Hematopoietic multipotent progenitor cell treated with erythropoietin and hydrocortisone succinate and interleukin-3 and kit ligand, for 15 days (in vitro differentiated cells): ENCODE data around the gene INPP5J.
"Not testable (repeated sequence)": the region's sequence is repeated elsewhere in the genome, so short reads cannot be mapped to it uniquely, and the experiment has no call there.

ENCODE experiments used
- DNase-seq: peaks from one replicate; pipeline ENCODE4 v3.0.0-alpha.2; 2015; ENCODE audit warnings: low spot score

INPP5J gene

GRCh38 chr22:31122532-31123291, at the start of gene INPP5J:
TSS of gene INPP5J (plus strand) at chr22:31122966. CDS start at chr22:31123015, 49 bp downstream.
- DNase-seq: no peak

- not testable (repeated sequence) for DNase-seq
Observed at GRCh38 chr22:31073125-31073524, 49.6 kb upstream of the INPP5J start.

GRCh38 chr22:31073545-31074145, 49.1 kb upstream of the INPP5J start:
- DNase-seq: not testable (repeated sequence)

GRCh38 chr22:31075961-31076360, 46.8 kb upstream of the INPP5J start:
- no peak for DNase-seq

GRCh38 chr22:31077681-31078080, 45.1 kb upstream of the INPP5J start:
- DNase-seq: no peak

- DNase-seq: not testable (repeated sequence)
Observed at GRCh38 chr22:31078389-31078788, 44.4 kb upstream of the INPP5J start.

GRCh38 chr22:31079095-31079642, 43.6 kb upstream of the INPP5J start:
- DNase-seq: no peak

- DNase-seq: no peak
Observed at GRCh38 chr22:31080164-31080847, 42.5 kb upstream of the INPP5J start.

GRCh38 chr22:31080848-31081649, 41.7 kb upstream of the INPP5J start, which contains the start of gene SMTN:
TSS of gene SMTN (plus strand) at chr22:31081318. CDS start at chr22:31083259, 1,941 bp downstream.
- peak; percentile 91 for DNase-seq

GRCh38 chr22:31081963-31082605, 40.7 kb upstream of the INPP5J start:
- no peak for DNase-seq

- peak; percentile 62 for DNase-seq
Observed at GRCh38 chr22:31082606-31083376, 40.0 kb upstream of the INPP5J start.

GRCh38 chr22:31083377-31083768, 39.4 kb upstream of the INPP5J start:
- DNase-seq: no peak

GRCh38 chr22:31083923-31084810, 38.6 kb upstream of the INPP5J start:
- DNase-seq: no peak

- peak; percentile 79 for DNase-seq
Observed at GRCh38 chr22:31084811-31085492, 37.8 kb upstream of the INPP5J start.

GRCh38 chr22:31085493-31085824, 37.3 kb upstream of the INPP5J start:
- no peak for DNase-seq

- no peak for DNase-seq
Observed at GRCh38 chr22:31085928-31086327, 36.8 kb upstream of the INPP5J start.

GRCh38 chr22:31086703-31087330, 35.9 kb upstream of the INPP5J start:
- DNase-seq: no peak

- DNase-seq: no peak
Observed at GRCh38 chr22:31087744-31088215, 35.0 kb upstream of the INPP5J start.
